Suprapubic skin (tissue), 4 donors: ENCODE measurements around the gene TEX261. TPM values are rescaled to one million over a fixed set of nuclear protein-coding genes. Genes with fewer than 3 reads are reported as not detected.

Experiments
- DNase-seq, 2 donors: peaks; one replicate each; pipeline ENCODE4 v3.0.0-alpha.2; 2019; ENCODE audit warnings: low spot score in 2 of 2
- H3K27ac ChIP-seq: fragments of 200-600 bp; sonication (generic); one replicate; pipeline ENCODE4 v1.5.1; 2019
- H3K27me3 ChIP-seq: fragments of 200-600 bp; sonication (generic); one replicate; pipeline ENCODE4 v1.5.1; 2019
- H3K36me3 ChIP-seq: fragments of 200-600 bp; sonication (generic); one replicate; pipeline ENCODE4 v1.5.1; 2019
- H3K4me1 ChIP-seq: fragments of 200-600 bp; sonication (generic); one replicate; pipeline ENCODE4 v1.5.1; 2019
- H3K4me3 ChIP-seq: fragments of 200-600 bp; sonication (generic); one replicate; pipeline ENCODE4 v1.5.1; 2019; ENCODE audit warnings: mild to moderate bottlenecking
- H3K9me3 ChIP-seq: fragments of 200-600 bp; sonication (generic); one replicate; pipeline ENCODE4 v1.5.1; 2019
- EP300 ChIP-seq: sonication (generic); formaldehyde crosslinking; IDR thresholded peaks from one replicate; pipeline ENCODE4 v1.6.1; 2017; ENCODE audit warnings: antibody characterized with exemption
- POLR2A ChIP-seq, 2 donors: fragments of 450-650 bp; IDR thresholded peaks; one replicate each; pipeline ENCODE4 v1.6.1; 2017; ENCODE audit warnings: antibody characterized with exemption in 2 of 2, mild to moderate bottlenecking in 2 of 2, moderate library complexity in 2 of 2
- POLR2AphosphoS5 ChIP-seq, 3 donors: sonication (generic); formaldehyde crosslinking; IDR thresholded peaks; one replicate each; pipeline ENCODE4 v1.6.1; 2017; ENCODE audit warnings: antibody characterized with exemption in 3 of 3
- WGBS: methylation state at CpG from one replicate; pipeline ENCODE4 v1.1.5; 2018; 5-methylcytosine and 5-hydroxymethylcytosine counted together
- total RNA-seq, 4 donors: library from RNA; depleted of rRNA; stranded (reverse); fragments of >200 nt; gene quantifications; one replicate each; pipeline ENCODE4 v1.1.0, GENCODE V29; 2016
- TF ChIP-seq, protein P1 (sequence below), 2 donors: fragments of 200-600 bp in 1 of 2; fragments of 450-650 bp in 1 of 2; sonication (generic) in 1 of 2; IDR thresholded peaks; one replicate each; pipeline ENCODE4 v1.5.1; 2016 to 2019; ENCODE audit warnings: antibody characterized with exemption in 2 of 2, mild to moderate bottlenecking in 1 of 2, moderate library complexity in 1 of 2

The TEX261 gene
- total RNA-seq, 4 donors from 2014 or later: 19.7 to 31.0 (median 26.8) TPM

DNA sequence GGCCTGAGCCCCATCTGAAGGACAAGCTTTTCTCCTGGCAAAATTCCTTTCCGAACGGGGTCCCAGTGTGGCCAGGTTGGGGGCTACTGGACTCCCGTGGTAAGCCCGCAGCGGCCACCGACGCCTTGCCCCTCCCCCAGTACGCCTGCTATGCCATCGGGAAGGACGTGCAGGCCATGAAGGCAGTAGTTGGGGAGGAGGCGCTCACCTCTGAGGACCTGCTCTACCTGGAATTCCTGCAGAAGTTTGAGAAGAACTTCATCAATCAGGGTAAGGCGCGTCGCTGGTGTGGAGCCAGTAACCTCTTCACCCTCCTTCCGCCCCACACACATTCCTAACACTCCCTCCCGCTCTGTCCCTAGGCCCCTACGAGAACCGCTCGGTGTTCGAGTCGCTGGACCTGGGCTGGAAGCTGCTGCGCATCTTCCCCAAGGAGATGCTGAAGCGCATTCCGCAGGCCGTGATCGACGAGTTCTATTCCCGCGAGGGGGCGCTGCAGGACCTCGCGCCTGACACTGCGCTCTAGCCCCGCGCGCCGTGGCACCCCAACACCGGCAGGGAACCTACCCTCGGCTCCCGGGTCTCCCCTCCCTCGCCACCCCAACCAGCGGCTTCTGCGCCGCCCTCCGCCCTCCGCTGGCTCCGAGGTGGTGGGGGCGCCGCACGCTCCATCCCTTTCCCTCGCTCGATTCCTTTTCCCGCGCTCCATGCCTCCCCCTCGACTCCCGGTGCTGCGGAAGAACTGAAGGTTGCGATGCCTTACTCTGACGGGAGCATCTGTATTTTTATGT lies 29.9 kb downstream of the TEX261 start:
- 8% methylated on average over 33 of the region's 59 CpGs for WGBS
- no peak overlapping the region for H3K27ac ChIP-seq
- H3K9me3 ChIP-seq: no peaks in the 10 kb centered on the region
- DNase-seq: peak; percentile 84 to 86
- TF ChIP-seq EP300 (no peak), POLR2AphosphoS5 (IDR thresholded peaks at IDR 0.05) (no peak), POLR2A (IDR thresholded peaks at IDR 0.05) (no peak)
- TF ChIP-seq, protein P1, sequence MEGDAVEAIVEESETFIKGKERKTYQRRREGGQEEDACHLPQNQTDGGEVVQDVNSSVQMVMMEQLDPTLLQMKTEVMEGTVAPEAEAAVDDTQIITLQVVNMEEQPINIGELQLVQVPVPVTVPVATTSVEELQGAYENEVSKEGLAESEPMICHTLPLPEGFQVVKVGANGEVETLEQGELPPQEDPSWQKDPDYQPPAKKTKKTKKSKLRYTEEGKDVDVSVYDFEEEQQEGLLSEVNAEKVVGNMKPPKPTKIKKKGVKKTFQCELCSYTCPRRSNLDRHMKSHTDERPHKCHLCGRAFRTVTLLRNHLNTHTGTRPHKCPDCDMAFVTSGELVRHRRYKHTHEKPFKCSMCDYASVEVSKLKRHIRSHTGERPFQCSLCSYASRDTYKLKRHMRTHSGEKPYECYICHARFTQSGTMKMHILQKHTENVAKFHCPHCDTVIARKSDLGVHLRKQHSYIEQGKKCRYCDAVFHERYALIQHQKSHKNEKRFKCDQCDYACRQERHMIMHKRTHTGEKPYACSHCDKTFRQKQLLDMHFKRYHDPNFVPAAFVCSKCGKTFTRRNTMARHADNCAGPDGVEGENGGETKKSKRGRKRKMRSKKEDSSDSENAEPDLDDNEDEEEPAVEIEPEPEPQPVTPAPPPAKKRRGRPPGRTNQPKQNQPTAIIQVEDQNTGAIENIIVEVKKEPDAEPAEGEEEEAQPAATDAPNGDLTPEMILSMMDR (IDR thresholded peaks at IDR 0.05): peak; percentile 50 to 86
- peaks cover 35% of the 10 kb centered on the region for H3K27me3 ChIP-seq
- peak overlapping the region; percentile 51 for H3K4me3 ChIP-seq
- no peaks in the 10 kb centered on the region for H3K36me3 ChIP-seq
- H3K4me1 ChIP-seq: peaks cover 8% of the 10 kb centered on the region

DNA sequence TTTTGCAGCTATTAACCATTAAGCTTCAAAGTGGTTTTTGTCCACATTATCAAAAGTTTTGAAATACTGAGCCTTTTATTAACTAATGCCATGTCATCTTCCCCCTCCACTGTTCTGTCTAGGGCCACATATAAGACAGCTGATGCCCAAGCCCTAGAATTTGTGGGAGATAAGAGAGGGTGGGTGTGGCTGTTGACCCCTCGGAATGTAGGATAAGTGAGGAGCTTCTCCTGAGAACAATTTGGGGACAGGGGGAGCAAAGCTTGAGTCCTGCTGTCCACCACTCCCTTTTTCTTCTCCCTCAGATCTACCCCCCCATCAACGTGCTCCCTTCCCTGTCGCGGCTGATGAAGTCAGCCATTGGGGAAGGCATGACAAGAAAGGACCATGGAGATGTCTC lies 30.5 kb downstream of the TEX261 start:
- no peaks in the 10 kb centered on the region for H3K9me3 ChIP-seq
- H3K27ac ChIP-seq: no peak overlapping the region
- H3K4me3 ChIP-seq: no peak overlapping the region
- H3K4me1 ChIP-seq: peaks cover 8% of the 10 kb centered on the region
- DNase-seq: no peak
- TF ChIP-seq, protein P1 (IDR thresholded peaks at IDR 0.05): no peak
- no peak for TF ChIP-seq POLR2A (IDR thresholded peaks at IDR 0.05)
- no peak for TF ChIP-seq EP300
- no peak for TF ChIP-seq POLR2AphosphoS5 (IDR thresholded peaks at IDR 0.05)
- H3K36me3 ChIP-seq: no peaks in the 10 kb centered on the region
- H3K27me3 ChIP-seq: peaks cover 35% of the 10 kb centered on the region
- WGBS: 74% methylated on average over 4 of the region's 4 CpGs

- WGBS: 66% methylated on average over 18 of the region's 18 CpGs
- TF ChIP-seq, protein P1 (IDR thresholded peaks at IDR 0.05): no peak
- no peak for TF ChIP-seq EP300
- no peak for TF ChIP-seq POLR2AphosphoS5 (IDR thresholded peaks at IDR 0.05)
- TF ChIP-seq POLR2A (IDR thresholded peaks at IDR 0.05): no peak
- DNase-seq: peak; percentile 58 to 77
- Histone ChIP-seq H3K4me1 (peaks cover 8% of the 10 kb centered on the region), H3K27ac (no peak overlapping the region), H3K4me3 (no peak overlapping the region), H3K27me3 (peaks cover 33% of the 10 kb centered on the region), H3K9me3 (no peaks in the 10 kb centered on the region), H3K36me3 (no peaks in the 10 kb centered on the region)
Measured at GRCh38 chr2:70962885-70963878, 31.5 kb downstream of the TEX261 start.

DNA sequence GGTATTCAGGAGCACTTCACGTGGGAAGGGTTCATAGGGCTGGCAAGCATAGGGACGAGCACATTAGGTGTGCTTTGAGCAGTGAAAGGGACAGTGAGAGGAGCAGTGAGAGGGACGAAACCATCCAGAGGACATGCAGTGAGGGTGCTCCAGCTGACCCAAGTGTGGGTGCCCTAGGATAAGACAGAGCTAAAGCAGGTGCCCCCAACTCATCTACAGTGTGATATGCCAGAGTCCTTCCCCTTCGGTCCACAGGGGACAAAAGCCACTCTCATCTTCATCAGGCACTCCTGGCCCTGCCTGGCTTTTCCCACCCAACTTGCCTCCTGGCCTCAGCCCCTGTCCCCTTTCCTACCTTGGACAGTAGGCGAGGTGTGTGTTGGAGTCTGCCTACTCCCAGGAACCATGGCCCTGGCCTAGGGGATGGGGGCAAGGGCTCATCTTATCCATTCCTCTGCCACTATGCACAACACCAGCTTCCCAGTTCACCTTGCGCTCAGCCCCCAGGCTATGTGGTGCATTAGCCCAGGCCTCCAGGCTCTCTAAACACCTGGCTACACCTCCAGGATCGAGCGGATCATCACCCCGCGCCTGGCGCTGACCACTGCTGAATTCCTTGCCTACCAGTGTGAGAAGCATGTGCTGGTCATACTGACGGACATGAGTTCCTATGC lies 32.3 kb downstream of the TEX261 start:
- H3K4me3 ChIP-seq: no peak overlapping the region
- TF ChIP-seq, protein P1 (IDR thresholded peaks at IDR 0.05): no peak
- TF ChIP-seq POLR2AphosphoS5 (IDR thresholded peaks at IDR 0.05) (no peak), EP300 (no peak), POLR2A (IDR thresholded peaks at IDR 0.05) (no peak)
- no peaks in the 10 kb centered on the region for H3K9me3 ChIP-seq
- no peaks in the 10 kb centered on the region for H3K36me3 ChIP-seq
- H3K27me3 ChIP-seq: peaks cover 33% of the 10 kb centered on the region
- DNase-seq: peak; percentile 46 to 55
- 83% methylated on average over 10 of the region's 12 CpGs for WGBS
- no peak overlapping the region for H3K27ac ChIP-seq
- H3K4me1 ChIP-seq: peaks cover 8% of the 10 kb centered on the region
